CD14-positive monocyte (primary cell): ENCODE results near the gene TEX28. TPM values are rescaled to one million over a fixed set of nuclear protein-coding genes. Genes with fewer than 3 reads are reported as not detected.

Experiments used
- DNase-seq, 3 donors: peaks; one replicate each; pipeline ENCODE4 v3.0.0-alpha.2; 2011 to 2022
- H2AFZ ChIP-seq: 2 replicates; pipeline ENCODE4 v1.6.0; 2012; ENCODE audit warnings: mild to moderate bottlenecking, low read depth, low read length, inconsistent platforms; ENCODE audit not compliant: insufficient read depth, poor library complexity, severe bottlenecking
- H3K27ac ChIP-seq, 2 donors: 1 replicate in 1 of 2; 2 replicates in 1 of 2; pipeline ENCODE4 v1.5.1; 2012 to 2013; ENCODE audit warnings: low read length in 2 of 2, control low read depth in 1 of 2, inconsistent platforms in 1 of 2, low read depth in 1 of 2, mild to moderate bottlenecking in 1 of 2
- H3K27me3 ChIP-seq, 2 donors: one replicate each; pipeline versions ENCODE4 v1.6.0 to v1.6.1; 2011 to 2013; ENCODE audit warnings: low read length in 2 of 2; ENCODE audit not compliant: control insufficient read depth in 2 of 2, insufficient read depth in 2 of 2
- H3K36me3 ChIP-seq, 2 donors: replicated peaks in 1 of 2; 1 replicate in 1 of 2; 2 replicates in 1 of 2; pipeline versions ENCODE4 v1.5.1 to v1.6.1; 2012 to 2013; ENCODE audit warnings: low read length in 2 of 2, control low read depth in 1 of 2, inconsistent platforms in 1 of 2, mild to moderate bottlenecking in 1 of 2; ENCODE audit not compliant: insufficient read depth in 2 of 2, control insufficient read depth in 1 of 2
- H3K4me1 ChIP-seq, 2 donors: 1 replicate in 1 of 2; 2 replicates in 1 of 2; pipeline versions ENCODE4 v1.5.1 to v1.6.1; 2012 to 2013; ENCODE audit warnings: low read length in 2 of 2, control low read depth in 1 of 2, inconsistent platforms in 1 of 2, mild to moderate bottlenecking in 1 of 2, moderate library complexity in 1 of 2; ENCODE audit not compliant: insufficient read depth in 2 of 2, control insufficient read depth in 1 of 2
- H3K4me2 ChIP-seq: replicated peaks from 2 replicates; pipeline ENCODE3; 2012; ENCODE audit warnings: low read length, moderate library complexity, mild to moderate bottlenecking; ENCODE audit not compliant: poor library complexity, severe bottlenecking; ENCODE audit errors: extremely low read depth
- H3K4me3 ChIP-seq, 3 experiments: fragments of 200-600 bp in 1 of 3; sonication (generic) in 1 of 3; replicated peaks in 1 of 3; 1 replicate in 2 of 3; 2 replicates in 1 of 3; pipeline ENCODE4 v1.5.1; 2011 to 2013; ENCODE audit warnings: low read length in 3 of 3, mild to moderate bottlenecking in 3 of 3, control low read depth in 2 of 3, low read depth in 2 of 3, inconsistent platforms in 1 of 3, moderate library complexity in 1 of 3
- H3K79me2 ChIP-seq: 2 replicates; pipeline ENCODE4 v1.6.0; 2012; ENCODE audit warnings: mild to moderate bottlenecking, control low read depth, inconsistent platforms, low read length, moderate library complexity; ENCODE audit not compliant: insufficient read depth
- H3K9ac ChIP-seq: 2 replicates; pipeline ENCODE4 v1.6.0; 2017; ENCODE audit warnings: low read length, mild to moderate bottlenecking; ENCODE audit not compliant: insufficient read depth, poor library complexity, severe bottlenecking
- H3K9me3 ChIP-seq, 2 donors: replicated peaks in 1 of 2; 1 replicate in 1 of 2; 2 replicates in 1 of 2; pipeline versions ENCODE4 v1.5.1 to v1.6.1; 2012 to 2013; ENCODE audit warnings: low read length in 2 of 2, control low read depth in 1 of 2; ENCODE audit not compliant: control insufficient read depth in 1 of 2, insufficient read depth in 1 of 2
- H4K20me1 ChIP-seq: 2 replicates; pipeline ENCODE4 v1.6.0; 2012; ENCODE audit warnings: mild to moderate bottlenecking, low read length, control low read depth, moderate library complexity; ENCODE audit not compliant: insufficient read depth
- H3K27ac Mint-ChIP-seq, 7 donors: one replicate each; pipeline ENCODE4 v1.8.0; 2020; ENCODE audit warnings: mild to moderate bottlenecking in 7 of 7, mixed read lengths in 7 of 7, moderate library complexity in 6 of 7, inconsistent platforms in 2 of 7
- H3K27me3 Mint-ChIP-seq, 3 donors: one replicate each; pipeline ENCODE4 v1.8.0; 2021 to 2022; ENCODE audit warnings: low read depth in 3 of 3, mild to moderate bottlenecking in 3 of 3, mixed read lengths in 3 of 3, moderate library complexity in 3 of 3, inconsistent platforms in 1 of 3
- H3K36me3 Mint-ChIP-seq, 2 donors: one replicate each; pipeline ENCODE4 v1.8.0; 2020; ENCODE audit warnings: mixed read lengths in 2 of 2, inconsistent platforms in 1 of 2, mild to moderate bottlenecking in 1 of 2
- H3K4me1 Mint-ChIP-seq: one replicate; pipeline ENCODE4 v1.8.0; 2020; ENCODE audit warnings: mild to moderate bottlenecking, mixed read lengths
- H3K4me3 Mint-ChIP-seq, 2 donors: one replicate each; pipeline ENCODE4 v1.8.0; 2020; ENCODE audit warnings: mild to moderate bottlenecking in 2 of 2, mixed read lengths in 2 of 2, moderate library complexity in 1 of 2
- H3K9me3 Mint-ChIP-seq, 7 donors: one replicate each; pipeline ENCODE4 v1.8.0; 2020 to 2022; ENCODE audit warnings: mixed read lengths in 7 of 7, mild to moderate bottlenecking in 6 of 7, moderate library complexity in 6 of 7, inconsistent platforms in 2 of 7
- WGBS: methylation state at CpG from one replicate; pipeline ENCODE4 v1.1.5; 2013; ENCODE audit warnings: missing lambda C conversion rate; ENCODE audit not compliant: insufficient coverage; 5-methylcytosine and 5-hydroxymethylcytosine counted together
- intact Hi-C, 2 donors: fragments of 100-400 bp; cut with micrococcal nuclease; formaldehyde crosslinking; loops; one replicate each; pipeline versions ENCODE4 v1.15.0 to v1.15.1; 2023
- polyA plus RNA-seq, 3 donors: library from polyadenylated mRNA; depleted of rRNA in 1 of 3; unstranded in 2 of 3; stranded (reverse) in 1 of 3; fragments of 300-500 nt in 2 of 3; fragments of >200 nt in 1 of 3; fragmentation: Illumina TruSeq in 2 of 3; gene quantifications; 1 replicate in 2 of 3; 2 replicates in 1 of 3; pipeline ENCODE4 v1.2.3, GENCODE V29; 2012 to 2021
- TF ChIP-seq, protein P1 (sequence below): fragments of 200-600 bp; IDR thresholded peaks from one replicate; pipeline ENCODE4 v1.8.0; 2022; ENCODE audit warnings: antibody characterized with exemption, mild to moderate bottlenecking

Gene TEX28
- polyA plus RNA-seq, 3 donors = not detected

DNA sequence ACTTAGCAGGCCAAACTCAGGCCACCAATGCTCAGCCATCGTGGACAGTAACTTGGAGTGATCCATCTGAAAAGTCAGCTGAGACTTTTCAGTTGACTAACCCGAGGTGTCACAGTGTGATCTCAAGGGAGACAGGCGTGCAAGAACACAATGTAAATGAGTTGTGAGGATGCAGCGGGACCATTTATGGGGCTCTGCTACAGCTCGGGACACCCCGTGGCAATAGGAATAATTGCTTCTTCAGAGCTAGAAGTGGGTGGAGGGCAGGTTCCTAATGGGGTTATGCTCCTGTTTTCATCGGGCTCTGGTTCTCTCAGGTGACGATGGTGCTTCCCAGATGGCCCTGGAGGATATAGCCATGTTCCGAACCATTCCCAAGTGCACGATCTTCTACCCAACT lies 28.0 kb upstream of the TEX28 start:
- Histone ChIP-seq H3K4me1 (peaks cover 10 to 14% of the 10 kb centered on the region in 2 donors), H3K27ac (no peak overlapping the region), H2AFZ (no peak overlapping the region), H3K27me3 (peaks cover 0 to 3% of the 10 kb centered on the region in 2 donors), H3K79me2 (no peaks in the 10 kb centered on the region), H3K9me3 (no peaks in the 10 kb centered on the region), H3K4me2 (no peak overlapping the region), H3K9ac (no peak overlapping the region), H4K20me1 (no peaks in the 10 kb centered on the region), H3K4me3 (no peak overlapping the region), H3K36me3 (no peaks in the 10 kb centered on the region)
- Mint-ChIP-seq H3K27ac (no peak overlapping the region), H3K36me3 (no peaks in the 10 kb centered on the region), H3K4me3 (no peak overlapping the region), H3K4me1 (peaks cover 17% of the 10 kb centered on the region), H3K27me3 (peaks cover 4 to 33% (median 6%) of the 10 kb centered on the region in 3 donors), H3K9me3 (no peaks in the 10 kb centered on the region)
- WGBS = 95% methylated on average over 3 of the region's 10 CpGs
- TF ChIP-seq, protein P1, sequence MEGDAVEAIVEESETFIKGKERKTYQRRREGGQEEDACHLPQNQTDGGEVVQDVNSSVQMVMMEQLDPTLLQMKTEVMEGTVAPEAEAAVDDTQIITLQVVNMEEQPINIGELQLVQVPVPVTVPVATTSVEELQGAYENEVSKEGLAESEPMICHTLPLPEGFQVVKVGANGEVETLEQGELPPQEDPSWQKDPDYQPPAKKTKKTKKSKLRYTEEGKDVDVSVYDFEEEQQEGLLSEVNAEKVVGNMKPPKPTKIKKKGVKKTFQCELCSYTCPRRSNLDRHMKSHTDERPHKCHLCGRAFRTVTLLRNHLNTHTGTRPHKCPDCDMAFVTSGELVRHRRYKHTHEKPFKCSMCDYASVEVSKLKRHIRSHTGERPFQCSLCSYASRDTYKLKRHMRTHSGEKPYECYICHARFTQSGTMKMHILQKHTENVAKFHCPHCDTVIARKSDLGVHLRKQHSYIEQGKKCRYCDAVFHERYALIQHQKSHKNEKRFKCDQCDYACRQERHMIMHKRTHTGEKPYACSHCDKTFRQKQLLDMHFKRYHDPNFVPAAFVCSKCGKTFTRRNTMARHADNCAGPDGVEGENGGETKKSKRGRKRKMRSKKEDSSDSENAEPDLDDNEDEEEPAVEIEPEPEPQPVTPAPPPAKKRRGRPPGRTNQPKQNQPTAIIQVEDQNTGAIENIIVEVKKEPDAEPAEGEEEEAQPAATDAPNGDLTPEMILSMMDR = no peak
- no peak for DNase-seq
- intact Hi-C loops = no loop called here

DNA sequence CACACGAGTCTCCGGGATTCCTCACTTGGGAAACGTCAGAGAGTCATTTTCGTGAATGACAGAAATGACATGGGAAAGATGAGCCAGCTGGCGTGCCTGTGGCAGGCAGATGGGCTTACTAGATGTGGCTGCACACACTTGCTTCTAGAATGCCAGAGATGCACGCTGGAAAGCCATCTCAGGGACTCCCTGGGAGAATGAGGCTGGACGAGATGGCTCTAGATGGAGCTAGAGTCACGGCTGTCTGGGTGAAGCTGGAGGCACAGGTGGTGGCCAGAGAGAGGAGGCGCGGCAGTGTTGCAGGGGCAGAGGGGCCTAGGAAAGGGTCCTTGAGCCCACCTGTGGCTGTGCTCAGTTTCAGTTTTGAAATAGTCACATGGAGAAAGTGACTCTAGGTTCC lies 26.7 kb upstream of the TEX28 start:
- Histone ChIP-seq H3K4me3 (no peak overlapping the region), H3K79me2 (no peaks in the 10 kb centered on the region), H3K9me3 (no peaks in the 10 kb centered on the region), H3K9ac (no peak overlapping the region), H3K27ac (no peak overlapping the region), H2AFZ (no peak overlapping the region), H3K36me3 (no peaks in the 10 kb centered on the region), H3K4me2 (no peak overlapping the region), H3K4me1 (peaks cover 1 to 2% of the 10 kb centered on the region in 2 donors), H4K20me1 (no peaks in the 10 kb centered on the region), H3K27me3 (peaks cover 0 to 3% of the 10 kb centered on the region in 2 donors)
- H3K27ac Mint-ChIP-seq = no peak overlapping the region
- H3K4me3 Mint-ChIP-seq = no peak overlapping the region
- intact Hi-C loops = no loop called here
- DNase-seq = no peak
- WGBS = 86% methylated on average over 7 of the region's 10 CpGs
- H3K4me1 Mint-ChIP-seq = peaks cover 10% of the 10 kb centered on the region
- peaks cover 4 to 35% (median 6%) of the 10 kb centered on the region in 3 donors for H3K27me3 Mint-ChIP-seq
- H3K9me3 Mint-ChIP-seq = no peaks in the 10 kb centered on the region
- TF ChIP-seq, protein P1 = no peak
- H3K36me3 Mint-ChIP-seq = no peaks in the 10 kb centered on the region
